Measurements from ENCODE around the gene S100A13.

S100A13 gene

DNA sequence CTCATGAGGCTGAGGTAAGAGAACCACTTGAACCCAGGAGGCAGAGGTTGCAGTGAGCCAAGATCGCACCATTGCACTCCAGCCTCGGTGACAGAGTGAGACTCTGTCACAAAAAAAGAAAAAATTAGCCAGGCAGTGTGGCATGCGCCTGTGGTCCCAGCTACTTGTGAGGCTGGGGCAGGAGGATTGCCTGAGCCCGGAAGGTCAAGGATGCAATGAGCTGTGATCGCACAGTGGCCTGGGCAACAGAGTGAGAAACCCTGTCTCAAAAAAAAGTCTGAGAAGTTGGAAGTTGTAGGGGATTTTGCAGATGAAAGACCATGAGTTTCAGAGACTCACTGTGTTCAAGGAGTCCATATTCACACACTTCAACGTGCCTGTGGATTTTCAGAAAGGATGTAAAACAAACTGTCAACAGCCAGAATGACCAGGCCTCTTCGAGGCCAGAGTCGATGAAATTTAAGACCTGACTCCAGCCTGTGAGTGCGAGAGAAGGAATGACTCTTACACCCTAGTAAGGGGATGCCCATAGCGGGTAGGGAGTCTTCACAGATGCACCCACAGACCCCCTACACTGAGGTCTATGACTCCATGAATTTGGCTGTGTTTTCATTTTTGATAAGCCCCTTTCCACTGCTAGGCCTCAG is 2.2 kb downstream of the S100A13 start:
- DNase-seq, result no peak

GRCh38 chr1:153623101-153623500 is 4.2 kb downstream of the S100A13 start:
- DNase-seq, result no peak

GRCh38 chr1:153619171-153619570 is 8.1 kb downstream of the S100A13 start:
- DNase-seq, result no peak

DNA sequence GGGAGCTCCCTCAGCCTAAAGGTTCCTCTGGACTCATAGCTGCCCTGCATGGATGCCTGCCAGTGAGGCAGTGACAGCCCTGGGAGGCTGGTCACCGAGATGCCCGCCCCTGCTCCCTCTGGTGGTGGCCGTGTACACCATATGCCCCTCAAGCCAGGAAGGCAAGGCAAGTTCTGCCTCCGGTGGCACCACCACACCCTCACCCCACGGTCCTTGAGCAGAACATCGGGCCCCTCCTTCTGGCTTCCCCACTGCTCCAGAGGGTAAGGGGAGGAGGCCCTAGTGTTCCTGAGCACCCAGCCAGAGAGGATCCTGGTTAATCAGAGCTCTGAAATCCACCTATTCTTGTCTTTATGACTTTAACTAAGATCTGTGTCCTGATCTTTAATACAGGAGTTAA is 9.6 kb downstream of the S100A13 start:
- DNase-seq, result peak; percentile 33 to 61

DNA sequence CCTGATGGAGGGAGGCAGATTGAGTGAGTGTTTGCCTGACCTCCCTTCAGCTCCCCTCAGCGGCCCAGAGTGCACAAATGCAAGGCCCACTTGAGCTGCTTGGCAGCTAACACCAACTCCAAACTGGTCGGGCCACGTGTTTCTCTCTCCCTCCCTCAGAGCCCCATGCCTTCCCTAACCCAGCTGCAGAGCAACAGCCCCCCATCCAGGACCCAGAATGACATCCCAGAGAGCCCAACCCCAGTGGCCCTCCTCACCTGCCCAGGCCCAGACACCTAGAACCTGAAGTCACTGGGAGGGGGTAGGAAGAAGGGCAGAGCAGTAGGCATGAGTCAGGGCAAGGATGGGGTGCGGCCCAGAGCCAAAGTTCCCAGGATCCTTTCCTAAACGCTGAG is 10.4 kb downstream of the S100A13 start:
- DNase-seq, result no peak

DNA sequence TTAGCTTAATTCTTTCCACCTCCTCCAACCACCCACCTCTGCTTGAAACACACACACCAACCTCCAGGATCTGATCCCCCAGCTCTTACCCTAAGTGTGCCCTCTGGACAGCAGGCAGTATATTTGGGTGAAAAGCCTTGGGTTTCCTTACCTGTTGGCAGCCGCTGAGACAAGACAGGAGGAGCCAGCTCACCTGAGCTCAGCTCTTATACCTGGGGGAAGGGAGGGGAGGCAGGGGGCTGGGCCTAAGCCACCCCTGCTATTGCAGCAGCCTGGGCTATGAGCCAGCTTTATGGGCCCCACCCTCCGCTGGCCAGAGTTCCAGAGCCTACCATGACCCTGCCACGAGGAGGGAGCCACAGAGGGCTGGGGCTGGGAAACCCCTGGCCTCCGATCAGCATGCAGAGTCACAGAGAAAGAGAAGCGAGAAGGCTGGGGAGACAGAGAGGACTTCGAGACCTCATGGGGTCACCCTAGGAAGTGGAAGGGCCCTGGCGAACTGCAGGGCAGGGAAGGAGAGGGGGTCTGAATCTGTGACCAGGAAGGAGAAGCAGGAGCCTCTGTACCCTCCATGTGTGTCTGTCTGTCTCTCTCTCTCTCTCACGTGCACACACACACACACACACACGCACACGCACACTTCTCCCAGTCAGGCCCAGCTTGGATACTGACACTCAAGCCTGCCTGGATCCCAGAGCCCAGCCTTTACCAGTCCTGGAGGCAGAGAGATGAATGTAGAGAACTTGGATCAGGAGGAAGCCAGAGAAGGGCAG is 11.0 kb downstream of the S100A13 start, which contains the start of gene S100A14:
S100A14 (minus strand) TSS at position 182 of the 773 bp plus-strand sequence. CDS start 467 bp downstream, outside the sequence.
- DNase-seq, result no peak

DNA sequence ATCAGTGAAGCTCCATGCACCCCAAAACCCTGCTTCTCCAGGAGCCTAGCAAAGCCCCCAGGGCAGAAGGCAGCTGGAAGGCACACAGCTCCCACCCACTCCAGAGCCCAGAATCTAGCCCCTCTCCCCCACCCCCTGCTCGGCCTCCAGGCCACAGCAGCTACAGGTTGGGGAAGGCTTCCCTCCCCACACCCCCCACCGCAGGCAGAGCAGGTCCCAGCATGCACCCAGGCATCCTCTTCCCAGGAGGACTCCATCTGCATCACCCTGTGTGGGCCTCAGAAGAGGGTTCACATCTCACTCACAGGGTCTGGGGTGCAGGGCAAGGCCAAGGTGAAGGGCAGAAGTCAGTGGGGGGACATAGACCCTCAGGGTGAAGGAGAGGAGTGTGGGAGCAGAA is 11.9 kb downstream of the S100A13 start:
- no peak for DNase-seq

- no peak for DNase-seq
These were observed 12.4 kb downstream of the S100A13 start for GRCh38 chr1:153614906-153615305.

DNA sequence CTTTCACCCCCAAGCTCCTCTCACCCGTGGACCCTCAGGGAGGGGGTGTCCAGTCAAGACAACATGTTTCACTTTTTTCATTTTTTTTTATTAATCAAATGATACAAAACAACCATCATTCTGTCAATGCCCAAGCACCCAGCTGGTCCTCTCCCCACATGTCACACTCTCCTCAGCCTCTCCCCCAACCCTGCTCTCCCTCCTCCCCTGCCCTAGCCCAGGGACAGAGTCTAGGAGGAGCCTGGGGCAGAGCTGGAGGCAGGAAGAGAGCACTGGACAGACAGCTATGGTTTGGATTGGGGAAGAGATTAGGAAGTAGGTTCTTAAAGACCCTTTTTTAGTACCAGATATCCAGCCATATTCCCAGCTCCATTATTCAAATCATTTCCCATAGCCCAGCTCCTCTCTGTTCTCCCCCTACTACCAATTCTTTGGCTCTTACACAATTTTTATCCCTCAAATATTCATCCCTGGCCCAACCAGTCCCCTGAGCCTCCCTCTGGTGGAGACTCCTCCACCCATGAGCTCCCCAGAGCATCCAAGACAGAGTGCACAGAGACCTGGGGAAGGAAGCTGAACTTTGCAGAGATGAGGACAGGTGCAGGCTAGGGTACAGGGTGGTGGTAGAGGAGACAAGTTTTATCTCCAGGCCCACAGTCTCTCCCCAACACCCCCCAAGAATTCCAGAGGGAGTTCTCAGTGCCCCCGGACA is 13.0 kb downstream of the S100A13 start:
- DNase-seq, result no peak

- no peak for DNase-seq
These were observed 13.9 kb downstream of the S100A13 start for GRCh38 chr1:153613406-153613805.

- DNase-seq, result no peak
These were observed 14.5 kb downstream of the S100A13 start, which contains the start of gene S100A16 for GRCh38 chr1:153612755-153613331. Gene S100A16, minus strand, starts transcription at chr1:153613137. Its CDS starts 4,986 bp downstream, at chr1:153608151.

DNA sequence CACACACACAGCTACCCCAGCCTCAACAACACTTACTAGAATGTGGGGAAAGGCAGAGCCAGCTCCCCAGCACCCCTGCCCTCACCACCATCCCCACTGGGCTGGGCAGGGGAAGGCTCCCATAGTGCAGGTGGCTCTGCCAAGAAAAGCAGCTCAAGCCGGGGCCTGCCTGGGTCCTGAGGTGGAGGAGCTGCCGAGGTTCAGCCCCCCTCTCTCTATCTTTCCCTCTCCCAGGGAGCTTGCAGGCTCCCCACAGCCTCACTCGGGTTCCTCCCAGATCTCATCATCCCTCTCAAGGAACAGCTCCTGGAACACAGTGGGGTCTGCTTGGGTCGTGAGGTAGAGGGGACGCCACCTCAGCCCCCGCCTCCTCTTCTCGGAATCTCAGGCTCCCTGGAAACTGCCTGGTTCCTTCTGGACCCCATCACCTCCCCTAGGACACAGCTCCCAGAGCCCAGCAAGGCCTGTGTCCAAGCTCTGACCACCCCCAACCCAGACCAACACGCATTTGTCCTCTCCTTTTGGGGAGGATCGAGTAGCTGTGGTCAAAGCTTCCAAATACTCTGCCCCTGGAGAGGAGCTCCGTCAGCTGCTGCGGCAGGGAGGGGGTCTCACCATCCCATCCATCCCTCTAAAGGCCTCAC is 15.1 kb downstream of the S100A13 start:
- no peak for DNase-seq

GRCh38 chr1:153611356-153611755 is 15.9 kb downstream of the S100A13 start:
- DNase-seq, result no peak

DNA sequence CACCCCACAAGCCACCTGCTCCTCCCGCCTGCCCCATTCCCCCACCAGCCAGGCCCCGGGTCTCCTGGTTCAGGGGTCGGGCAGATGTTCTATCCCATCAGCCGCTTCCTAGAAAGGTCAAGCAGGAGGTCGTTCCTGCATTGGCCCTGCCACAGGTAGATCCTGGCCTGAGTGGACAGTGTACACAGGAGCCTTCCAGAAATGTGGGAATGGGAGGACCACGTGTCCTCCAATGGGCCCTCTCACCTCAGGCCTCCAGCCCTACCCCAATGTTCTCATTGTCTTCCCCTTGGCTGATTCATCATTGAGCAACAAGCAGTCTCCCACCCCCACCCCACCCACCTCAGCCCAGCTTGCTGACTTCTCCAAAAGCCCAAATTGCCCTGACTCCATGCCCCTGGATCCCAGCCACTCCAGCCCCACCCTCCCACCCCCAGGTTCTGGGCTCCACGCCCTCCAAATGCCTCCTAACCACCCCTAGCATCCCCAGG is 16.4 kb downstream of the S100A13 start:
- no peak for DNase-seq

DNA sequence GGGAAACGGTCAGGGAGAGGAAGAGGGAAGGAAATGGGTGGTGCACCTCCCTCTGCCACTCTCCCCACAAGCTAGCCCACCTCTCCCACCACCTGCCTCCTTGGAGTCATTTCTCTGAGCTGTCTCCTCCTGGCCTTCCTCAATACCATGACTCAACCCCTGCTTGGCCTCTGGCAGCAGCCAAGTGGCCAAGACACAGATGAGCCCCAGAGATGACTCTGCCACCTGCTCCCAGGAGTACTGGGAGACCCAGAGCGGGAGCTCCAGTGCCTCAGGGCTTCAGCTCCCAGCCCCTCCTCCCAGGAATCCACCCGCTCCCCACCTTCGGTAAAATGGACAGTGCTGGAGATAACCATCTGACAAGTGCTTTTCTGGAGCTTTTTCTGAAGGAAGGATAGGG is 17.0 kb downstream of the S100A13 start:
- no peak for DNase-seq

DNA sequence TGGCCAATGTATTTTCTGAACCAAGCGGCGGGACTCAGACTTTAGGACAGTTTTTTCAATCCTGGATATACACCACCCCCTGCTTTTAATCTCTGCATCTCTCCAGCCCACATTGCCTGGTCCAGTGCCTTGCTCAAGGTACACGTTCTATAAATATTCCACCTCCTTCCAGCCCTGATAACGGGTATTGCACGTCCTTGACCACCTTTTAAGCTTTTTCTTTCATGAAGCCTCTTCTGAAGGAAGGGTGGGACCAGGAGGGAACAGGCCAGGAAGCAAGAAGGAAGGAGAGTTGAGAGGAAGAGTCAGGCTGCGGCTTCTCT is 17.8 kb downstream of the S100A13 start:
- no peak for DNase-seq

DNA sequence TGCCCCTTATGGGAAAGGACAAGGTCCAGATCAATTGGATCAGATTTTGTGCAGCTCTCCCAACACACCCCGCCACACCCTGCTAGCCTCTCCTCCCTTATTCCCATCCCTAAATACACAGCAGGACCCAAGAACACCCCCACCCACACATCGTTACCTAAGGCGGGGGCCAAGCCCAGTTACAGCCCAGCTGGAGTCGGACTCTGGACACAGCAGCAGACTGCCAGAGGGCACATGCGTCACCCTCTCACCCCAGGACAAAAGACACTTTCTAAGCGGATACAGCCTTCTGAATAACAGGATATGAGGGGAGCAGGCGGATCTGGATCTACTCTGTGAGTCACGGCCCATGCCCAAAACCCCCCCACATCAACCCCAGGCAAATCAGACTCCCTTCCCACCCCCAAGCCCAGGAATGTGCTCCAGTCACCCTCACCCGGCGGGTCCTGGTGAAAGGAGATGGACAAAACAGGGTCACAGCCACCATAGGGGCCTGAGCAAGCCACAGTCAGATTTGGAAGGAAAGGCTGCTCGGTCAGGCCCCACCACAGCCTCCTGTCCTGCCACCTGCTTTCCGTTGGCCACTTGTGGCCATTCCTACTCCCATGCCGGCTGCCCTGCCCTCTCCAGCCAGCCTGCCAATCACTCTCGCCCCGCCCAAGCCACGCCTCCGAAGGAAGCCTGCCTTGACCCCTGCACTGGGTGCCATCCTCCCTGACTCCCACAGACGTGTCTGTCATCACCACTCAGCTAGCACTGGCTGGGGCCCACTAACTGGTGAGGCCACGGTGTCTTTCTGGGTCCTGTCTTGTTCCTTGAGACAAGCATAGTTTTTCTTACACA is 18.3 kb downstream of the S100A13 start:
- DNase-seq, result no peak

DNA sequence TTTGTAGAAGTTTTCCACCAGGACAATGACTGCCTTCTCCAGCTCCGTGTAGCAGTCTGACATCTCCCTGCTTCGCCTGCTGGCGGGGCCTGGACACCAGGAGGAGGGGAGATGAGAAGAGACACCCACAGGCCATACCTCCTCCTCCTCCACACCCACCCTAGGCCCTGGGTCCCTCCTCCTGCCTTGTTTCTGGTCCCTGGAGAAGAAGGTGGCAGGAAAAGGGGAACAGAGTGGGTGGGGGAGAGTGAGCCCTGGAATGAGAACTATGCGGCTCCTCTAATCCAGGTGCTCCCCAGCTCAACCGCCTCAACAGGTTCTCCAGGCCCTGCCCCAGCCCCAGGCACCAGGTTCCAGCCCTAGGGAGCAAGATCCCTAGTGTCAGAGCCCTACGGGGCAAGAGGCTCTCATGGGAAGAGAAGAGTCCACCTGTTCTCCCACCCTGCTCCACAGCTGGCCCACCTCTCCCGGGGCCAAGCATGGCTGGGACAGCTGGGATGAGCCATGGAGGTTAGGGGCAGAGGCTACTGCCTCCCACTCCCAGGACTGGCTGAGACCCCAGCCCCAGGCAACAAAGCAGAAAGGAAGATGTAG is 19.1 kb downstream of the S100A13 start:
- no peak for DNase-seq

- no peak for DNase-seq
These were observed 19.9 kb downstream of the S100A13 start for GRCh38 chr1:153607381-153607780.

- no peak for DNase-seq
These were observed 21.1 kb downstream of the S100A13 start for GRCh38 chr1:153606194-153606593.

DNA sequence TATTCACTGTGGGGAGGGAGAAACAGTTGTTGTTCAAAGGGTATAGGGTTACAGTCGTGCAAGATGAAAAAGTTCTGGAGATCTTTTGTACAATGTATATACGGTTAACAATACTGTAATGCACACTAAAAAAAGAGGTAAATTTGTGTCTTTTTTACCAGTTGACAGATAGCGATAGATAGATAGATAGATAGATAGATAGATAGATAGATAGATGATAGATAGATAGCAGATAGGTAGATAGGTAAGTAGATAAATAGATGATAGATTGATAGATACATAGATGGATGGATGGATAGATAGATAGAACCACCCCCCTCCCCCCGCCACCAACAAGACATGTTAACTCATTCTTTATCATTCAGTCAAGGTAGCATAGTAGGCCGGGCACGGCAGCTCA is 24.6 kb downstream of the S100A13 start:
- DNase-seq, result no peak

All from AML-193 (cell line).